ENCODE measurements around the gene EBF4.

DNA sequence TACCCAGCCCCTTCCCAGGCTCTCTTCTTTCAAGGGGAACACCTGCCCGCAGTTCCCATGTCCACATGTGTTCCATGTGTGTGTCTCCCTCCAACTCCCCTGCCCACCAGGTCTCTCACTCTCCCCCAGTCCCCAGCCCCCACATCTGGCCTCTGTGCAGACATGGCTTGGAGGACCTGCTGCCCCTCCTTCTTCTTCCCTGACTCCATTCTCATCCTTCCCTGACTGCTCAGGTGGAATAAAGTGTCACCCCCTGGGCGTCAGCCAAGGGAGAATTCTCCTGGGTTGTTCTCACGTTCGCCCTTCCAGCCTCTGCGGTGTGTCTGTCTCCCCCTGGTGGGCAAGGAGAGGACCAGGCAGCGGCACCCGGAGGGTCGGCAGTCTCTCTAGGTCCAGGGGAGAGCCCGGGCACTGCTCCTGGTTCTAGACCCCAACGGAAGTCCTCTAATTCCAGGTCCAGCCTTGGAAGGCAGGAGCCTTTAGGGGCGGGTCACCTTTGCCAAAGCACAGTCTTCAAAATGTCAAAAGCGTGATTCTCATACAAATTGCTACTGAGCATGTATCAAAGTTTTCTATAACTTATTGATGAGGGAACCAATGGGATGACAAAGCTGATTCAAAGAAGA is 50.5 kb downstream of the EBF4 start:
- TF ChIP-seq, protein P1, sequence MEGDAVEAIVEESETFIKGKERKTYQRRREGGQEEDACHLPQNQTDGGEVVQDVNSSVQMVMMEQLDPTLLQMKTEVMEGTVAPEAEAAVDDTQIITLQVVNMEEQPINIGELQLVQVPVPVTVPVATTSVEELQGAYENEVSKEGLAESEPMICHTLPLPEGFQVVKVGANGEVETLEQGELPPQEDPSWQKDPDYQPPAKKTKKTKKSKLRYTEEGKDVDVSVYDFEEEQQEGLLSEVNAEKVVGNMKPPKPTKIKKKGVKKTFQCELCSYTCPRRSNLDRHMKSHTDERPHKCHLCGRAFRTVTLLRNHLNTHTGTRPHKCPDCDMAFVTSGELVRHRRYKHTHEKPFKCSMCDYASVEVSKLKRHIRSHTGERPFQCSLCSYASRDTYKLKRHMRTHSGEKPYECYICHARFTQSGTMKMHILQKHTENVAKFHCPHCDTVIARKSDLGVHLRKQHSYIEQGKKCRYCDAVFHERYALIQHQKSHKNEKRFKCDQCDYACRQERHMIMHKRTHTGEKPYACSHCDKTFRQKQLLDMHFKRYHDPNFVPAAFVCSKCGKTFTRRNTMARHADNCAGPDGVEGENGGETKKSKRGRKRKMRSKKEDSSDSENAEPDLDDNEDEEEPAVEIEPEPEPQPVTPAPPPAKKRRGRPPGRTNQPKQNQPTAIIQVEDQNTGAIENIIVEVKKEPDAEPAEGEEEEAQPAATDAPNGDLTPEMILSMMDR (IDR thresholded peaks at IDR 0.05): peak; percentile 24 to 58 (median 49)
- no peak for TF ChIP-seq POLR2AphosphoS5 (IDR thresholded peaks at IDR 0.05)
- TF ChIP-seq POLR2A (IDR thresholded peaks at IDR 0.05): no peak
